ENCODE measurements around the gene ZNF496.
"Not testable (repeated sequence)": the region's sequence is repeated elsewhere in the genome, so short reads cannot be mapped to it uniquely, and the experiment has no call there.

The ZNF496 gene

GRCh38 chr1:247294282-247294681, 37.4 kb downstream of the ZNF496 start:
- no peak for DNase-seq (ENCODE audit: low read depth in 2 of 3, low spot score in 2 of 3)

- DNase-seq (ENCODE audit: low read depth in 2 of 3, low spot score in 2 of 3) = no peak
Observed at GRCh38 chr1:247293047-247293446, 38.6 kb downstream of the ZNF496 start.

DNA sequence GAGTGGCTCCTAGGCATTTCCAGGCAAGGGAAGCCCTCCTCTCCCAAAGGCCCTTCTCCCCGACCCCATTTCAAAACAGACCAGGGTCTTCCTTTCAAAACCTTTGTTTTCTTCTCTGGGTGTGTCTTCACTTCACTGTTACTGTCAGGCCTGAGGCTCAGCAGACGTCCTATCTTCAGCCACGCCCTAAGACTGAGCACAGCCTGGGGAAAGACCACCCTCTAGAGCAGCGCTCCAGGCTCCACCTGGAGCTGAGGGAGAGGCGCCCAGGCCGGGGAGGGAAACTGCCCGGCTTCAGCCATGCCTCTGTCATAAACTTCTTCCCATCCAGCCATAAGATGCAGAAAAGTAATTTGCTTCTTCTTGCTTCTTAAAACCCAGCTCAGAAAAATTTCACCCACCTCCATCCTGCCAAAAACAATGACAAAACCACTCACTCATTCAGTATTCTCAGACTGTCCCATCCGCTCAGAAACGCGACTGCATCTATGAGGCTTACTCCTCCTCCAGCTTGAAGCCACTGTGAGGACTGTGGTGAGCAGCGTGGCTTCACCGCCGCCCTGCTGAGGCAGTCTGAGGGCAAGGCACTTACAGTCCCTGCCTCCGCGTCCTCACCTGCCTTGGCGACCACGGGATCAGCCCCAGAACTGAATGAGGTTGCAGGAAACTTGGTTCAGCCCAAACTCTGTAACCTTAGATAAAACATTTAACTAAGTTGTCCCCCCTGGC, 39.7 kb downstream of the ZNF496 start:
- DNase-seq (ENCODE audit: low read depth in 2 of 3, low spot score in 2 of 3) = no peak

DNA sequence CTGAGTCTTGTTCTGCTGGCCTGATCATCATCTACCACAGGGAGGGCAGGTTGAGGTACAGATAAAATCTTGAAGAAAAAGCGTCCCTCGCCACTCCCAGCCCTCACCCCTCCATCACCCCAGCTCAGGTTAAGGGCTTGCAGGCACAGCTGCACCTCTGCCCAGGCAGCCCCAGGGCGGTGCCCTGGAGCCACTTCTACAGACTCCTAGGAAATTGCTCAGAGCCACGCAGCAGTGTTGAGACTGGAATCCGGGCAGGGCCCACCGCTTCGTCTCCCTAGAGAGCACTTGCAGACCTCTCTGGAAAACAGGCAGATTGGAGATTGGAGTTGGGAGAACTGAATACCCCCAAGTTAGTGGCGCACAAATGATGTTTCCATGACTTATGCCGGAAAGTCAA, 40.5 kb downstream of the ZNF496 start:
- DNase-seq (ENCODE audit: low read depth in 2 of 3, low spot score in 2 of 3) = no peak

DNA sequence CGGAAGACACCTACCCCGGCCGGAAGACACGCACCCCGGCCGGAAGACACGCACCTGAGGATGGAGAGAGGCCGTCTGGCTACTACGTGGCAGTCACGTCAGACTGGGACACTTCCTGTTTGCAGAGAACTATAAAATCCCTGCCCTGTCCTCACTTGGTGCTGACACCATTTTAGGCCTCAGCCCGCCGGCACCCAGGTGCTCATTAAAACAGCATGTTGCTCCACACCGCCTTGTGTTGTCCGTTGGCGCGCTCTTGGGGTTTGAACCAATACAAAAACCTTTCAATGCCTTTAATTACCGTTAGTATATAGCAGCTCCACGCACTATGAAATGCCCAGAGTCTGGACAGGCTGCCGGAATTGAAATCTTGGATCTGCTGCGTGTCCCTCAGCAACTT, 41.1 kb downstream of the ZNF496 start:
- DNase-seq (ENCODE audit: low read depth in 2 of 3, low spot score in 2 of 3) = no peak

DNA sequence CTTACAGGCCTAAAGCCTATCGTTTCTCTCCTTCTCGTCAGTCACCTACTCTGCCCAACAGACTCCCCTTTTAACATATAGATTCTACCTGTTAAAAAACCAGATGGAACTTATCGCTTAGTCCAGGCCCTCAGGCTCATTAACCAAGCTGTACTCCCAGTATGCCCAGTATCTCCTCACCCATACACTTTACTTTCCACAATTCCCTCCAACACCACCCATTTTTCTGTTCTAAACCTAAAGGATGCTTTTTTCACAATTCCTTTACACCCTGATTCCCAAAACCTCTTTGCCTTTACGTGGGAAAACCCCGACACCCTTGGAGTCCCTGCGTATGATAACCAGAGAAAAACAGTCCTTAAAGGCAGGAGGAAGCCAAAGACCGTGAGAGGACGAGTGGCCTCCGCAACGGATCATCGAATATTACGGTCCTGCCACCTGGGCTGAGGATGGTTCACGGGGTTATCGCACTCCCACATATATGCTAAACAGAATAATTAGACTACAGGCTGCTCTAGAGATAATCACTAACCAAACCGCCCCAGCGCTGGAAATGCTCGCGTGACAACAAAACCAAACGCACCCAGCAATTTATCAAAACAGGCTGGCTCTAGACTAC, 42.3 kb downstream of the ZNF496 start:
- not testable (repeated sequence) for DNase-seq (ENCODE audit: low read depth in 2 of 3, low spot score in 2 of 3)

GRCh38 chr1:247288341-247288740, 43.3 kb downstream of the ZNF496 start:
- DNase-seq (ENCODE audit: low read depth in 2 of 3, low spot score in 2 of 3) = no peak

- no peak for DNase-seq (ENCODE audit: low read depth in 2 of 3, low spot score in 2 of 3)
Observed at GRCh38 chr1:247287460-247287859, 44.2 kb downstream of the ZNF496 start.

- DNase-seq (ENCODE audit: low read depth in 2 of 3, low spot score in 2 of 3) = no peak
Observed at GRCh38 chr1:247286134-247286670, 45.5 kb downstream of the ZNF496 start.

DNA sequence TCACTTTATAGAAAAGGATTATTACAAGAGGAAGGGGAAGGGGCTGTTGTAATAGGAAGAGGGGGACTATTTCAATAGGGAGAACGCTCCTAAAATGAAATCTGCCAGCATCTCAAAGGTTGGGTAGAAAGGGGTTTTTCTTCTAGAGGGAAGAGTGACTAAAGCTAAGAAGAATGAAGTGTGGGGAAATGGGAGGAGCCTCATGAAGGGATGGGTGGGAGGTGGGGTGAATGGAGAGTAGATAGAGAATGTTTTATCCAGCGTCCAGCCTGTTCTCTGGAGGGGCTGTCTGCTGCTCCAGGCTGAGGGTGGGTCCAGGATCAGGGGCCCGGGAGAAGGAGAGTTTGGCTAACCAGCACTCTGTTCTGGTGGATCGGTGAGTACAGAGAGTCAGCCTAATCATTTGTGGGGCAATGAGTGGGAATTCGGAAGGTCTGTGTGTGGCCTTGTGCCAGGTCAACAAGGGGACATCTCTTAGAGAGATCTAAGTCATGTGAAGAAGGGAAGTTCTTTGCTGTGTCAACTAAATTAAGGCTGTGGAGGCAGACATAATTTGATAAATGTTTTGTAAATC, 50.6 kb downstream of the ZNF496 start:
- DNase-seq (ENCODE audit: low read depth in 2 of 3, low spot score in 2 of 3) = no peak

GRCh38 chr1:247277191-247277590, 54.5 kb downstream of the ZNF496 start:
- DNase-seq (ENCODE audit: low read depth in 2 of 3, low spot score in 2 of 3) = no peak

GRCh38 chr1:247274605-247275256, 56.9 kb downstream of the ZNF496 start:
- DNase-seq (ENCODE audit: low read depth in 2 of 3, low spot score in 2 of 3) = no peak

- no peak for DNase-seq (ENCODE audit: low read depth in 2 of 3, low spot score in 2 of 3)
Observed at GRCh38 chr1:247273013-247273412, 58.7 kb downstream of the ZNF496 start.

DNA sequence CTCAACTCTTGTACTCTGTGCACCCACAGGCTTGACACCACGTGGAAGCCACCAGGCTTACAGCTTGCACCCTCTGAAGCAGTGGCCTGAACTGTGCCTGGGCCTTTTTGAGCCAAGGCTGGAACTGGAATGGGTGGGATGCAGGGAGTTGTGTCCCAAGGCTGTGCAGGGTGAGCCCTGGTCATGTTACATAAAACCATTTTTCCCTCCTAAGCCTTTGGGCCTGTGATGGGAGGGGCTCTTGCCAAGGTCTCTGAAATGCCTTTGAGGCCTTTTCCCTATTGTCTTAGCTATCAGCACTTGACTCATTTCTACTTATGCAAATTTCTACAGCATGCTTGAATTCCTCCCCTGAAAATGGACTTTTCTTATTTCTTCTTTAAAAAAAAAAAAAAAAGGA, 61.7 kb downstream of the ZNF496 start:
- DNase-seq (ENCODE audit: low read depth in 2 of 3, low spot score in 2 of 3) = no peak

- no peak for DNase-seq (ENCODE audit: low read depth in 2 of 3, low spot score in 2 of 3)
Observed at GRCh38 chr1:247269133-247269532, 62.5 kb downstream of the ZNF496 start.

DNA sequence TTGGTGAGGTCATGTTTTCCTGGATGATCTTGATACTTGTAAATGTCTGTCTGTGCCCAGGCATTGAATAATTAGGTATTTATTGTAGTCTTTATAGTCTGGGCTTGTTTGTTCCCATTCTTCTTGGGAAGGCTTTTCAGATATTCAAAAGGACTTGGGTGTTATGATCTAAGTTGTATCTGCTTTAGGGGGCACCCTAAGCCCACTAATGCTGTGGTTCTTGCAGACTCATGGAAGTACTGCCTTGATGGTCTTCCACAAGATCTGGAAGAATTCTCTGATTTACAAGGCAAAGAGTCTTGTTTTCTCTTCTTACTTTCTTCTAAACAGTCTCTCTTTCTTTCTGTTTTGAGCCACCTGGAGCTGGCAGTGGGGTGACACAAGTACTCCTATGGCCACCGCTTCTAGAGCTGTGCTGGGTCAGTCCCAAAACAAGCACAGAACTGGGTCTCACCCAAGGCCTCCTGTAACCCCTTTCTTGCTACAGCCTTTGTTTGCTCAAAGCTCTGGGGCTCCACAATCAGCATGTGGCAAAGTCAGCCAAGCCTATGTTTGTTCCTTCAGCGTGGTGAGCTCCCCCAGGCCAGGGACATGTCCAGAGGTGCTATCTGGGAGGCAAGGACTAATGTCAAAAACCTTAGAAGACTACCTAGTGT, 63.1 kb downstream of the ZNF496 start:
- DNase-seq (ENCODE audit: low read depth in 2 of 3, low spot score in 2 of 3) = no peak

- DNase-seq (ENCODE audit: low read depth in 2 of 3, low spot score in 2 of 3) = no peak
Observed at GRCh38 chr1:247266053-247266452, 65.6 kb downstream of the ZNF496 start.

DNA sequence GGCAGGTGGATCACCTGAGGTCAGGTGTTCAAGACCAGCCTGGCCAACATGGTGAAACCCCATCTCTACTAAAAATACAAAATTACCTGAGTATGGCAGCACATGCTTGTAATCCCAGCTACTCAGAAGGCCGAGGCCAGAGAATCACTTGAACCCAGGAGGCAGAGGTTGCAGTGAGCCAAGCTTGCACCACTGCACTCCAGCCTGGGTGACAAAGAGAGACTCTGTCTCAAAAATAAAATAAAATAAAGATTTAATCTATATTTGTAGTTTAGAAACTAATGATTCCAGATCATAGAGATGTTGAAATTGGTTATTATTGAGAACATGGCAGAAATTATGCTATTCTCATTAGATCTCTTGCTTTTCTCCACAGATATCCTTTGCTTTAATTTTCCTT, 75.9 kb downstream of the ZNF496 start, which contains the start of gene VN1R5:
TSS of gene VN1R5 (plus strand) at position 301 of the 400 bp plus-strand sequence.
- not testable (repeated sequence) for DNase-seq (ENCODE audit: low read depth in 2 of 3, low spot score in 2 of 3)

DNA sequence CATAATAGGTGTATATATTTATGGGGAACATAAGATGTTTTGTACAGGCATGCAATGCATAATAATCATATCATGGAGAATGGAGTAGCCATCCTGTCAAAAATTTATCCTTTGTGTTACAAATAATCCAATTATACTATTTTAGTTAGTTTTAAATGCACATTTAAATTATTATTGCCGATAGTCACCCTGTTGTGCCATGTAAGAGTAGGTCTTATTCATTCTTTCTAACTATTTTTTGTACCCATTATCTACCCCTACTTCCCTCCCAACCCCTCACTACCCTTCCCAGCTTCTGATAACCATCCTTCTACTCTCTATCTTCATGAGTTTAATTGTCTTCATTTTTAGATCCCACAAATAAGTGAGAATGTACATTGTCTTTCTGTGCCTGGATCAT, 84.1 kb downstream of the ZNF496 start:
- no peak for DNase-seq (ENCODE audit: low read depth in 2 of 3, low spot score in 2 of 3)

All from activated CD8-positive, alpha-beta memory T cell treated with anti-CD3 and anti-CD28 coated beads for 48 hours (primary cell).